Spleen (tissue), 7 donors: ENCODE data around the gene TC2N.

Experiments used
- CTCF ChIP-seq, 11 experiments: fragments of 200-600 bp in 7 of 11; fragments of 450-650 bp in 4 of 11; sonication (generic) in 4 of 11; IDR thresholded peaks in 8 of 11; conservative IDR thresholded peaks in 3 of 11; 1 replicate in 7 of 11; 2 replicates in 4 of 11; pipeline versions ENCODE4 v1.4.0 to v1.8.0; 2016 to 2021; ENCODE audit warnings: antibody characterized with exemption in 11 of 11, inconsistent platforms in 4 of 11, mild to moderate bottlenecking in 1 of 11
- POLR2AphosphoS5 ChIP-seq, 3 donors: sonication (generic); formaldehyde crosslinking; IDR thresholded peaks; one replicate each; pipeline ENCODE4 v1.5.1; 2017; ENCODE audit warnings: antibody characterized with exemption in 3 of 3
- donor health status: DM: no; HTN: no; CAD: no; lungs with moderate emphysema.
- donor health status: DM: no; HTN: no; CAD: no.
- donor health status: DM: no; HTN: no; CAD: no.

GRCh38 chr14:91891721-91892220, 24.4 kb upstream of the TC2N start:
- TF ChIP-seq CTCF (IDR thresholded peaks at IDR 0.05 in 8 of 11, conservative IDR thresholded peaks at IDR 0.05 in 3 of 11) (no peak), POLR2AphosphoS5 (IDR thresholded peaks at IDR 0.05) (no peak)
